Spleen (tissue), 7 donors: ENCODE measurements around the gene SLC7A9.

Experiments
- POLR2A ChIP-seq, 3 donors: fragments of 450-650 bp; IDR thresholded peaks; one replicate each; pipeline ENCODE4 v1.5.1; 2017; ENCODE audit warnings: antibody characterized with exemption in 3 of 3, mild to moderate bottlenecking in 1 of 3
- POLR2AphosphoS5 ChIP-seq, 3 donors: sonication (generic); formaldehyde crosslinking; IDR thresholded peaks; one replicate each; pipeline ENCODE4 v1.5.1; 2017; ENCODE audit warnings: antibody characterized with exemption in 3 of 3
- TF ChIP-seq, protein P1 (sequence below), 11 experiments: fragments of 200-600 bp in 7 of 11; fragments of 450-650 bp in 4 of 11; sonication (generic) in 4 of 11; IDR thresholded peaks in 8 of 11; conservative IDR thresholded peaks in 3 of 11; 1 replicate in 7 of 11; 2 replicates in 4 of 11; pipeline versions ENCODE4 v1.4.0 to v1.8.0; 2016 to 2021; ENCODE audit warnings: antibody characterized with exemption in 11 of 11, inconsistent platforms in 4 of 11, mild to moderate bottlenecking in 1 of 11
- donor health status: DM: no; HTN: no; CAD: no; lungs with moderate emphysema.
- donor health status: DM: no; HTN: no; CAD: no.
- donor health status: DM: no; HTN: no; CAD: no.

DNA sequence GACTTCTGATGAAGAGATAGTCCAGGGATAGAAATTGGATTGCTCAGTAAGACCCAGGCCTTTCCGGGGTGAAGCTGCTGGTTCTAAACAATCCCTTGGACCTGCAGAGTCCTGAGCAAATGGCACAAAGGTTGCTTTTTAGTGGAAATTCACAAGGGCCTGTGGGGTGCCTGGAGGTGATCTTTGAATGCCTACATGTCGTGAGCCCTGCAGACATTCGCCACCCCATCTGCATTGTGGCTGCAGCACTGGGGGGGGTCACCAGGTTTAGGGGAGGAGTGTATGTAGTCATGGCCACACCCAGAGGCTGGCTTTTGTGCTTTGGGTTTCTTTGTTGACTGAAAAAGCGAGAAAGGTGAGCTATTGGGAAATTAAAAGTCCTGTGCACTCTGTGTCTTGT is 41.4 kb downstream of the SLC7A9 start:
- TF ChIP-seq, protein P1, sequence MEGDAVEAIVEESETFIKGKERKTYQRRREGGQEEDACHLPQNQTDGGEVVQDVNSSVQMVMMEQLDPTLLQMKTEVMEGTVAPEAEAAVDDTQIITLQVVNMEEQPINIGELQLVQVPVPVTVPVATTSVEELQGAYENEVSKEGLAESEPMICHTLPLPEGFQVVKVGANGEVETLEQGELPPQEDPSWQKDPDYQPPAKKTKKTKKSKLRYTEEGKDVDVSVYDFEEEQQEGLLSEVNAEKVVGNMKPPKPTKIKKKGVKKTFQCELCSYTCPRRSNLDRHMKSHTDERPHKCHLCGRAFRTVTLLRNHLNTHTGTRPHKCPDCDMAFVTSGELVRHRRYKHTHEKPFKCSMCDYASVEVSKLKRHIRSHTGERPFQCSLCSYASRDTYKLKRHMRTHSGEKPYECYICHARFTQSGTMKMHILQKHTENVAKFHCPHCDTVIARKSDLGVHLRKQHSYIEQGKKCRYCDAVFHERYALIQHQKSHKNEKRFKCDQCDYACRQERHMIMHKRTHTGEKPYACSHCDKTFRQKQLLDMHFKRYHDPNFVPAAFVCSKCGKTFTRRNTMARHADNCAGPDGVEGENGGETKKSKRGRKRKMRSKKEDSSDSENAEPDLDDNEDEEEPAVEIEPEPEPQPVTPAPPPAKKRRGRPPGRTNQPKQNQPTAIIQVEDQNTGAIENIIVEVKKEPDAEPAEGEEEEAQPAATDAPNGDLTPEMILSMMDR (IDR thresholded peaks at IDR 0.05 in 8 of 11, conservative IDR thresholded peaks at IDR 0.05 in 3 of 11): no peak
- TF ChIP-seq POLR2A (IDR thresholded peaks at IDR 0.05) (no peak), POLR2AphosphoS5 (IDR thresholded peaks at IDR 0.05) (no peak)
